SU-DHL-6 (cell line): ENCODE data around the gene BBLN.

Experiments
- EZH2phosphoT487 ChIP-seq: fragments of 200-600 bp; sonication (generic), shearing (Covaris generic); conservative IDR thresholded peaks from 2 replicates; pipeline ENCODE4 v1.6.1; 2018; ENCODE audit warnings: mild to moderate bottlenecking, antibody characterized with exemption, low read length, moderate library complexity, mixed read lengths
- TF ChIP-seq, protein P1 (sequence below): fragments of 200-600 bp; sonication (generic); IDR thresholded peaks from one replicate; pipeline ENCODE4 v1.5.1; 2017; ENCODE audit warnings: antibody characterized with exemption, mild to moderate bottlenecking, low read length, moderate library complexity; ENCODE audit not compliant: insufficient read depth, poor library complexity, severe bottlenecking

DNA sequence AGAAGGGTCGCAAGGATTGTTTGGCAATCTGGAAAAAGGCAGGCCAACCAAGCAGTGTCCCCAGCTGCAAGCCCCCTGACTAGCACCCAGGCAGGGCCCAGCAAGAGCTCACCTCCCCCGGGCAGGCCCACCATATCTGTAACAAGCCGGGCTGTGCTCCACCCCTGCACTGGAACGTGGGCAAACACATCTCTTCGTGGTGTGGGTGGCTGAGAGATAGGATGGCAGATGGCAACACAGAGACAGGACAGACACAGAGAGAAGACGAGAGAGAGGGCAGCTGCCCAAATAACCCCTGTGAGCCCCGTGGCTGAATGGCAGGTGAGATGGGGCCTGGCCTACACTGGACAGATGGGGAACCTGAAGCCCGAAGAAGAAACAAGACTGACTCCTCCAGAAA, 9.4 kb downstream of the BBLN start:
- TF ChIP-seq, protein P1, sequence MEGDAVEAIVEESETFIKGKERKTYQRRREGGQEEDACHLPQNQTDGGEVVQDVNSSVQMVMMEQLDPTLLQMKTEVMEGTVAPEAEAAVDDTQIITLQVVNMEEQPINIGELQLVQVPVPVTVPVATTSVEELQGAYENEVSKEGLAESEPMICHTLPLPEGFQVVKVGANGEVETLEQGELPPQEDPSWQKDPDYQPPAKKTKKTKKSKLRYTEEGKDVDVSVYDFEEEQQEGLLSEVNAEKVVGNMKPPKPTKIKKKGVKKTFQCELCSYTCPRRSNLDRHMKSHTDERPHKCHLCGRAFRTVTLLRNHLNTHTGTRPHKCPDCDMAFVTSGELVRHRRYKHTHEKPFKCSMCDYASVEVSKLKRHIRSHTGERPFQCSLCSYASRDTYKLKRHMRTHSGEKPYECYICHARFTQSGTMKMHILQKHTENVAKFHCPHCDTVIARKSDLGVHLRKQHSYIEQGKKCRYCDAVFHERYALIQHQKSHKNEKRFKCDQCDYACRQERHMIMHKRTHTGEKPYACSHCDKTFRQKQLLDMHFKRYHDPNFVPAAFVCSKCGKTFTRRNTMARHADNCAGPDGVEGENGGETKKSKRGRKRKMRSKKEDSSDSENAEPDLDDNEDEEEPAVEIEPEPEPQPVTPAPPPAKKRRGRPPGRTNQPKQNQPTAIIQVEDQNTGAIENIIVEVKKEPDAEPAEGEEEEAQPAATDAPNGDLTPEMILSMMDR = no peak
- TF ChIP-seq EZH2phosphoT487 = no peak
